HG03196 (cell line): ENCODE results near the gene DMD.
A peak's percentile ranks its signal among the peaks of the same experiment; 100 is the strongest.

Experiments used
- ATAC-seq: cut with Tn5 transposase; IDR thresholded peaks from one replicate; pipeline ENCODE4 v1.9.1; 2021; ENCODE audit not compliant: unreplicated experiment

Gene DMD

GRCh38 chrX:31376408-31377022 is 1834.8 kb downstream of the DMD start:
- ATAC-seq: no peak

- no peak for ATAC-seq
Observed at GRCh38 chrX:31374786-31375185, 1836.6 kb downstream of the DMD start.

- ATAC-seq: no peak
Observed at GRCh38 chrX:31371956-31372355, 1839.4 kb downstream of the DMD start.

- ATAC-seq: no peak
Observed at GRCh38 chrX:31367816-31368215, 1843.5 kb downstream of the DMD start.

- ATAC-seq: no peak
Observed at GRCh38 chrX:31366041-31366440, 1845.3 kb downstream of the DMD start.

- no peak for ATAC-seq
Observed at GRCh38 chrX:31356275-31357212, 1854.8 kb downstream of the DMD start.

- no peak for ATAC-seq
Observed at GRCh38 chrX:31355206-31355955, 1856.0 kb downstream of the DMD start.

GRCh38 chrX:31353095-31353494 is 1858.3 kb downstream of the DMD start:
- no peak for ATAC-seq

- ATAC-seq: no peak
Observed at GRCh38 chrX:31350808-31351074, 1860.6 kb downstream of the DMD start.

GRCh38 chrX:31349515-31349914 is 1861.8 kb downstream of the DMD start:
- ATAC-seq: no peak

- no peak for ATAC-seq
Observed at GRCh38 chrX:31340587-31340986, 1870.8 kb downstream of the DMD start.

GRCh38 chrX:31338991-31339350 is 1872.4 kb downstream of the DMD start:
- no peak for ATAC-seq

- no peak for ATAC-seq
Observed at GRCh38 chrX:31337332-31337731, 1874.0 kb downstream of the DMD start.

GRCh38 chrX:31336419-31336818 is 1874.9 kb downstream of the DMD start:
- ATAC-seq: no peak

- ATAC-seq: no peak
Observed at GRCh38 chrX:31334997-31335396, 1876.4 kb downstream of the DMD start.

GRCh38 chrX:31333165-31333831 is 1878.1 kb downstream of the DMD start:
- no peak for ATAC-seq

- ATAC-seq: no peak
Observed at GRCh38 chrX:31331928-31332327, 1879.4 kb downstream of the DMD start.

GRCh38 chrX:31331015-31331414 is 1880.3 kb downstream of the DMD start:
- ATAC-seq: no peak

GRCh38 chrX:31329298-31329697 is 1882.1 kb downstream of the DMD start:
- ATAC-seq: no peak

- peak; percentile 92 for ATAC-seq
Observed at GRCh38 chrX:31323658-31324057, 1887.7 kb downstream of the DMD start.

- no peak for ATAC-seq
Observed at GRCh38 chrX:31320740-31321139, 1890.6 kb downstream of the DMD start.
